Colonic mucosa (tissue), 4 donors: ENCODE data around the gene DCT. TPM values are rescaled to one million over a fixed set of nuclear protein-coding genes. Genes with fewer than 3 reads are reported as not detected.

Experiments
- DNase-seq: peaks from one replicate; pipeline ENCODE4 v3.0.0-alpha.2; 2020
- H3K27ac ChIP-seq: fragments of 200-600 bp; one replicate; pipeline ENCODE4 v1.8.0; 2021
- H3K27me3 ChIP-seq: fragments of 200-600 bp; one replicate; pipeline ENCODE4 v1.8.0; 2021
- H3K36me3 ChIP-seq: fragments of 200-600 bp; one replicate; pipeline ENCODE4 v1.8.0; 2021
- H3K4me1 ChIP-seq: fragments of 200-600 bp; one replicate; pipeline ENCODE4 v1.8.0; 2021; ENCODE audit warnings: mild to moderate bottlenecking
- H3K4me3 ChIP-seq: fragments of 200-600 bp; one replicate; pipeline ENCODE4 v1.8.0; 2021
- H3K9ac ChIP-seq, 2 donors: one replicate each; pipeline ENCODE4 v1.7.0; 2013; ENCODE audit warnings: control low read depth in 2 of 2, low read depth in 2 of 2, low read length in 2 of 2
- H3K9me3 ChIP-seq: fragments of 200-600 bp; one replicate; pipeline ENCODE4 v1.8.0; 2021
- CTCF ChIP-seq: fragments of 200-600 bp; IDR thresholded peaks from one replicate; pipeline ENCODE4 v1.8.0; 2022; ENCODE audit warnings: antibody characterized with exemption, mild to moderate bottlenecking
- intact Hi-C: fragments of 100-400 bp; cut with DNase I; formaldehyde crosslinking; loops from one replicate; pipeline ENCODE4 v1.14.1; 2022
- total RNA-seq, 2 donors: library from RNA; stranded (reverse); fragmentation: NEBNext Ultra II Directional in 1 of 2; extraction: Animal tissue kit (Norgen Biotek cat#: 25700) in 1 of 2; gene quantifications; one replicate each; pipeline ENCODE4 v1.2.1, GENCODE V29; 2021
- donor health status: healthy.
- donor health status: DM: no; HTN: no; CAD: no.
- donor health status: DM: no; HTN: no; CAD: no.

DCT gene
- total RNA-seq, 2 donors from 2014 or later: 0.11 TPM; not detected in 1

- TF ChIP-seq CTCF: no peak
- DNase-seq: no peak
- H3K4me1 ChIP-seq: no peaks in the 10 kb centered on the region
- no peak overlapping the region for H3K9ac ChIP-seq
- no peaks in the 10 kb centered on the region for H3K27me3 ChIP-seq
- H3K4me3 ChIP-seq: no peak overlapping the region
- intact Hi-C loops: no loop called here
- no peaks in the 10 kb centered on the region for H3K36me3 ChIP-seq
- H3K27ac ChIP-seq: no peak overlapping the region
- H3K9me3 ChIP-seq: no peaks in the 10 kb centered on the region
These were observed 60.1 kb downstream of the DCT start for GRCh38 chr13:94419304-94419924.

GRCh38 chr13:94417294-94417693 is 62.2 kb downstream of the DCT start:
- Histone ChIP-seq H3K4me1 (no peaks in the 10 kb centered on the region), H3K9ac (no peak overlapping the region), H3K27me3 (no peaks in the 10 kb centered on the region), H3K36me3 (no peaks in the 10 kb centered on the region), H3K9me3 (no peaks in the 10 kb centered on the region), H3K4me3 (no peak overlapping the region), H3K27ac (no peak overlapping the region)
- no peak for TF ChIP-seq CTCF
- intact Hi-C loops: no loop called here
- no peak for DNase-seq

GRCh38 chr13:94416454-94417080 is 62.9 kb downstream of the DCT start:
- peak; percentile 40 for TF ChIP-seq CTCF
- no peaks in the 10 kb centered on the region for H3K9me3 ChIP-seq
- H3K4me1 ChIP-seq: no peaks in the 10 kb centered on the region
- H3K27ac ChIP-seq: no peak overlapping the region
- DNase-seq: no peak
- no peak overlapping the region for H3K4me3 ChIP-seq
- H3K27me3 ChIP-seq: no peaks in the 10 kb centered on the region
- H3K9ac ChIP-seq: no peak overlapping the region
- intact Hi-C loops: no loop called here
- no peaks in the 10 kb centered on the region for H3K36me3 ChIP-seq

- no peak overlapping the region for H3K27ac ChIP-seq
- DNase-seq: no peak
- no peaks in the 10 kb centered on the region for H3K27me3 ChIP-seq
- no peak for TF ChIP-seq CTCF
- H3K4me1 ChIP-seq: no peaks in the 10 kb centered on the region
- H3K9ac ChIP-seq: no peak overlapping the region
- no peaks in the 10 kb centered on the region for H3K9me3 ChIP-seq
- intact Hi-C loops: no loop called here
- no peaks in the 10 kb centered on the region for H3K36me3 ChIP-seq
- no peak overlapping the region for H3K4me3 ChIP-seq
These were observed 63.8 kb downstream of the DCT start for GRCh38 chr13:94415500-94416237.

- intact Hi-C loops: no loop called here
- H3K27ac ChIP-seq: no peak overlapping the region
- H3K27me3 ChIP-seq: no peaks in the 10 kb centered on the region
- no peak for TF ChIP-seq CTCF
- no peak for DNase-seq
- no peak overlapping the region for H3K4me3 ChIP-seq
- no peaks in the 10 kb centered on the region for H3K36me3 ChIP-seq
- no peaks in the 10 kb centered on the region for H3K4me1 ChIP-seq
- no peaks in the 10 kb centered on the region for H3K9me3 ChIP-seq
- H3K9ac ChIP-seq: no peak overlapping the region
These were observed 64.8 kb downstream of the DCT start for GRCh38 chr13:94414708-94415107.
